Gastrocnemius medialis (tissue), 4 donors: Measurements from ENCODE around the gene WDR41. TPM values are rescaled to one million over a fixed set of nuclear protein-coding genes. Genes with fewer than 3 reads are reported as not detected.
"Not testable (repeated sequence)": the region's sequence is repeated elsewhere in the genome, so short reads cannot be mapped to it uniquely, and the experiment has no call there.

ENCODE experiments used
- ATAC-seq, 2 donors: fragments of 150-250 bp; one replicate each; pipeline ENCODE4 v1.9.1; 2016
- DNase-seq, 2 donors: peaks; one replicate each; pipeline ENCODE4 v3.0.0-alpha.2; 2019
- H3K27ac ChIP-seq, 4 donors: fragments of 200-600 bp; sonication (generic); 1 replicate in 1 of 4; 2 replicates in 3 of 4; pipeline ENCODE4 v1.5.1; 2016 to 2018; ENCODE audit warnings: mild to moderate bottlenecking in 2 of 4, moderate library complexity in 1 of 4
- H3K27me3 ChIP-seq, 3 donors: fragments of 200-600 bp; sonication (generic) in 2 of 3; 1 replicate in 1 of 3; 2 replicates in 2 of 3; pipeline versions ENCODE4 v1.5.1 to v1.6.0; 2016 to 2019; ENCODE audit warnings: mild to moderate bottlenecking in 1 of 3, moderate library complexity in 1 of 3
- H3K36me3 ChIP-seq, 2 donors: fragments of 200-600 bp; sonication (generic) in 1 of 2; one replicate each; pipeline ENCODE4 v1.5.1; 2017 to 2018
- H3K4me1 ChIP-seq, 2 donors: fragments of 200-600 bp; sonication (generic) in 1 of 2; one replicate each; pipeline ENCODE4 v1.5.1; 2016 to 2017; ENCODE audit warnings: mild to moderate bottlenecking in 2 of 2
- H3K4me3 ChIP-seq, 4 donors: fragments of 200-600 bp; sonication (generic) in 3 of 4; 1 replicate in 1 of 4; 2 replicates in 3 of 4; pipeline ENCODE4 v1.5.1; 2016 to 2019; ENCODE audit warnings: mild to moderate bottlenecking in 2 of 4
- H3K9me3 ChIP-seq, 3 donors: fragments of 200-600 bp; sonication (generic) in 2 of 3; 1 replicate in 1 of 3; 2 replicates in 2 of 3; pipeline ENCODE4 v1.5.1; 2016 to 2019
- POLR2A ChIP-seq, 2 donors: fragments of 450-650 bp; IDR thresholded peaks; one replicate each; pipeline ENCODE4 v1.6.1; 2017; ENCODE audit warnings: antibody characterized with exemption in 2 of 2, mild to moderate bottlenecking in 2 of 2, moderate library complexity in 2 of 2
- in situ Hi-C, 4 donors: fragments of 200-750 bp; cut with MboI; loops; one replicate each; pipeline versions ENCODE4 v1.15.0 to v1.8.0; 2017; ENCODE audit warnings: low sequenced_read_pairs in 4 of 4
- intact Hi-C: fragments of 100-400 bp; cut with DNase I; formaldehyde crosslinking; loops from one replicate; pipeline ENCODE4 v1.15.1; 2023; ENCODE audit warnings: low total_unique reads
- total RNA-seq, 4 donors: library from RNA; depleted of rRNA; stranded (reverse); fragments of >200 nt; gene quantifications; one replicate each; pipeline versions ENCODE4 v1.1.0 to v1.2.3, GENCODE V29; 2016
- TF ChIP-seq, protein P1 (sequence below), 5 experiments: fragments of 450-650 bp in 3 of 5; fragments of 200-600 bp in 2 of 5; sonication (generic) in 2 of 5; IDR thresholded peaks in 4 of 5; conservative IDR thresholded peaks in 1 of 5; 1 replicate in 4 of 5; 2 replicates in 1 of 5; pipeline ENCODE4 v1.5.1; 2016 to 2019; ENCODE audit warnings: antibody characterized with exemption in 5 of 5, mild to moderate bottlenecking in 3 of 5, moderate library complexity in 3 of 5

Gene WDR41
- total RNA-seq, 4 donors from 2014 or later = 16.3 to 30.6 (median 19.2) TPM

DNA sequence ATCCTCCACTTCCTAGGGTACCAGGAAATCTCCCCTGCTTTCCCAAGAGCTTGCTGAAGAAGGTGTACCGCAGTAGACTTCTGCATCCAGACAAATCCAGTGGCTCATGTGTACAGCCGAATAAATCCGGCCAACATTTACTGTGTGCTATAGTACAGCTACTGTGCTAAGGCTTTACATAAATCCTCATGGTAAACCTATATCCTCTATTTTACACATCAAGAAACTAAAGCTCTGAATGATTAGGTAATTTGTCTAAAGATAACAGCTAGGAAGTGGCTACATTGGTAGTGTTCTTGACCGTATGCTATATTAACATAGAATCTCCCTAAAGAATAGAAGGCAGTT lies 511 bp upstream of the WDR41 start:
- no peak for DNase-seq
- H3K9me3 ChIP-seq = no peaks in the 10 kb centered on the region
- H3K27ac ChIP-seq = peak overlapping the region; percentile 87 to 94 (median 89)
- in situ Hi-C loops (loop anchor here in 1 of 4 donors (25.0 kb wide), 1 partner anchor 355 kb away; no protein-coding TSS in a partner anchor), intact Hi-C loops (loop anchor here (1.0 to 5.0 kb wide), 4 partner anchors 285 to 462 kb away; partner anchors contain the start of genes AGGF1 and TBCA)
- H3K4me3 ChIP-seq = peak overlapping the region; percentile 73 to 82 (median 79)
- H3K4me1 ChIP-seq = peaks cover 0 to 4% of the 10 kb centered on the region in 2 donors
- no peak for TF ChIP-seq POLR2A (IDR thresholded peaks at IDR 0.05)
- TF ChIP-seq, protein P1, sequence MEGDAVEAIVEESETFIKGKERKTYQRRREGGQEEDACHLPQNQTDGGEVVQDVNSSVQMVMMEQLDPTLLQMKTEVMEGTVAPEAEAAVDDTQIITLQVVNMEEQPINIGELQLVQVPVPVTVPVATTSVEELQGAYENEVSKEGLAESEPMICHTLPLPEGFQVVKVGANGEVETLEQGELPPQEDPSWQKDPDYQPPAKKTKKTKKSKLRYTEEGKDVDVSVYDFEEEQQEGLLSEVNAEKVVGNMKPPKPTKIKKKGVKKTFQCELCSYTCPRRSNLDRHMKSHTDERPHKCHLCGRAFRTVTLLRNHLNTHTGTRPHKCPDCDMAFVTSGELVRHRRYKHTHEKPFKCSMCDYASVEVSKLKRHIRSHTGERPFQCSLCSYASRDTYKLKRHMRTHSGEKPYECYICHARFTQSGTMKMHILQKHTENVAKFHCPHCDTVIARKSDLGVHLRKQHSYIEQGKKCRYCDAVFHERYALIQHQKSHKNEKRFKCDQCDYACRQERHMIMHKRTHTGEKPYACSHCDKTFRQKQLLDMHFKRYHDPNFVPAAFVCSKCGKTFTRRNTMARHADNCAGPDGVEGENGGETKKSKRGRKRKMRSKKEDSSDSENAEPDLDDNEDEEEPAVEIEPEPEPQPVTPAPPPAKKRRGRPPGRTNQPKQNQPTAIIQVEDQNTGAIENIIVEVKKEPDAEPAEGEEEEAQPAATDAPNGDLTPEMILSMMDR (IDR thresholded peaks at IDR 0.05 in 4 of 5, conservative IDR thresholded peaks at IDR 0.05 in 1 of 5) = no peak
- ATAC-seq = peak; percentile 14 to 27
- no peaks in the 10 kb centered on the region for H3K36me3 ChIP-seq
- no peaks in the 10 kb centered on the region for H3K27me3 ChIP-seq

DNA sequence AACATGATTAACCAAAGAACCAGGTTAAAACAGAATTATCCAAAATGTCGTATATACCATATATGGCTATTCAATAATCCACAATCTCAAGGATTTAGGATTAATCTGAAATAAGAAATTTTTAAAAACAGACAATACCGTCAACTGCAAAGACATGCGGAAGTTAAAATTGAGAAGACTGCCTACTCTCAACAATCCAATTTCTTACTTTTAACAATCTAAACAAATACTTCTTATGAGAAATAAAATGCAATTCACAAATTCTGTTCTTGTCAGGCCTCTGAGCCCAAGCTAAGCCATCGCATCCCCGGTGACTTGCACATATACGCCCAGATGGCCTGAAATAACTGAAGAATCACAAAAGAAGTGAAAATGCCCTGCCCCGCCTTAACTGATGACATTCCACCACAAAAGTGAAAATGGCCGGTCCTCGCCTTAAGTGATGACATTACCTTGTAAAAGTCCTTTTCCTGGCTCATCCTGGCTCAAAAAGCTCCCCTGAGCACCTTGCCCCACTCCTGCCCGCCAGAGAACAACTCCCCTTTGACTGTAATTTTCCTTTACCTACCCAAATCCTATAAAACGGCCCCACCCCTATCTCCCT lies 1.3 kb downstream of the WDR41 start:
- DNase-seq, H3K4me1 ChIP-seq, H3K9me3 ChIP-seq, H3K27me3 ChIP-seq, ATAC-seq, H3K36me3 ChIP-seq: not testable (repeated sequence)
- H3K27ac ChIP-seq = peak overlapping the region; percentile 87 to 94 (median 89)
- in situ Hi-C loops (loop anchor here in 1 of 4 donors (25.0 kb wide), 1 partner anchor 354 kb away; no protein-coding TSS in a partner anchor), intact Hi-C loops (loop anchor here (5.0 kb wide), 1 partner anchor 286 kb away; the partner anchor contains the start of gene TBCA)
- H3K4me3 ChIP-seq = peak overlapping the region; percentile 73 to 82 (median 79)

DNA sequence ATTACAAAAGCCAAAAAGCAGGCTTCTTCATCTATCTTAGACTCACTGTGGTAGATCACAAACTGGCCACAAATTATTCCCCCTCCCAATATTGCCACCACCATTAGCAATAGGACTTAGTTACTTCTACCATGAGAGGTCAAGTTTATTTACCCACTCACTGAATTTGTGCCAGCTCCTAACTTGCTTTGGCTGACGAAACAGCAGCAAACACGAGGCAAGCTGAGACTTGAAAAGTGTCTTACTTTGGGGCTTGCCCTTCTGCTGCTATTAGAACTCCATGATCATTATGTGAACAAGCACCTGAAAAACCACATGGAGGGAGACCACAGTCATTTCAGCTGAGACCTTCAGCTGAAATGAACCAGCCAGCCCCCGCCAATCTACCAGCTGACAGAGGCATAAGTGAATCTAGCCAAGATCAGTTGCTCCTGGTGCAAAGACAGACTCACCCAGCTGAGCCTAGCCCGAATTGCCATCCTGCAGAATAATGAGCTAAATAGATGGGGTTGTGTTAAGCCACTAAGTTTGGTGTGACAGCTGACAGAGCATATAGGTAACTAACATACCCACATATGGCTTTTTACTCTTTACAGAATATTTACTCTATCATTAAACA lies 5.7 kb downstream of the WDR41 start:
- H3K27me3 ChIP-seq = no peaks in the 10 kb centered on the region
- no peaks in the 10 kb centered on the region for H3K9me3 ChIP-seq
- in situ Hi-C loops (loop anchor here in 2 of 4 donors (10.0 to 25.0 kb wide), 2 partner anchors 342 to 349 kb away; no protein-coding TSS in a partner anchor), intact Hi-C loops (no loop called here)
- TF ChIP-seq, protein P1 (IDR thresholded peaks at IDR 0.05 in 4 of 5, conservative IDR thresholded peaks at IDR 0.05 in 1 of 5) = no peak
- TF ChIP-seq POLR2A (IDR thresholded peaks at IDR 0.05) = no peak
- DNase-seq (no peak), ATAC-seq (no peak)
- no peak overlapping the region for H3K4me3 ChIP-seq
- H3K4me1 ChIP-seq = peaks cover 0 to 4% of the 10 kb centered on the region in 2 donors
- no peak overlapping the region for H3K27ac ChIP-seq
- H3K36me3 ChIP-seq = peaks cover 0 to 19% of the 10 kb centered on the region in 2 donors

DNA sequence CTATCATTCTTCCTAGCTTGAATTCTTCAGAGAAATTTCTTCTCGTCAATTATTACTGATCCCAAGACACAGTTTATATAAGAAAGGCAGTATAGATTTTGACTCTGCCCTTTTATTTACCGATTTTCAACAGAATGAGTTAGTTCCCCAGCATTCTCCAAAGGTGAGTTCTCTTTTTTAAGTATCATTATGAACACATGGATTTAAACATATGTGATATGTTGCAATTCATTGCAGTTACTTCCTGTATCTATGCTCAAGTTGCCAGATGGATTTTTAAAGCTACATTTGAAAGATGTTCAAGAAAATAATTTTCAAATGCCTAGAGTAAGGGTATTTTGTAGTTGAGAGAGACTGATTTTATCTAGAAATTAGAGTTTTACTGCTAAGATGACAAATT lies 8.4 kb downstream of the WDR41 start:
- no peak for TF ChIP-seq POLR2A (IDR thresholded peaks at IDR 0.05)
- TF ChIP-seq, protein P1 (IDR thresholded peaks at IDR 0.05 in 4 of 5, conservative IDR thresholded peaks at IDR 0.05 in 1 of 5) = no peak
- Histone ChIP-seq H3K4me1 (no peaks in the 10 kb centered on the region), H3K27ac (no peak overlapping the region), H3K36me3 (peaks cover 0 to 19% of the 10 kb centered on the region in 2 donors), H3K27me3 (no peaks in the 10 kb centered on the region), H3K4me3 (no peak overlapping the region), H3K9me3 (no peaks in the 10 kb centered on the region)
- intact Hi-C loops = no loop called here
- ATAC-seq (no peak), DNase-seq (no peak)
- in situ Hi-C loops = loop anchor here in 2 of 4 donors (10.0 to 25.0 kb wide), 2 partner anchors 339 to 346 kb away; no protein-coding TSS in a partner anchor

DNA sequence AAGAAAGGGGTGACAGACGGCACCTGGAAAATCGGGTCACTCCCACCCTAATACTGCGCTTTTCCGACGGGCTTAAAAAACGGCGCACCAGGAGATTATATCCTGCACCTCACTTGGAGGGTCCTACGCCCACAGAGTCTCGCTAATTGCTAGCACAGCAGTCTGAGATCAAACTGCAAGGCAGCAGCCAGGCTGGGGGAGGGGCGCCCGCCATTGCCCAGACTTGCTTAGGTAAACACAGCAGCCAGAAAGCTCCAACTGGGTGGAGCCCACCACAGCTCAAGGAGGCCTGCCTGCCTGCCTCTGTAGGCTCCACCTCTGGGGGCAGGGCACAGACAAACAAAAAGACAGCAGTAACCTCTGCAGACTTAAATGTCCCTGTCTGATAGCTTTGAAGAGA lies 17.1 kb downstream of the WDR41 start:
- DNase-seq, H3K4me1 ChIP-seq, intact Hi-C loops, H3K9me3 ChIP-seq, H3K36me3 ChIP-seq, H3K27me3 ChIP-seq, H3K27ac ChIP-seq, ATAC-seq, H3K4me3 ChIP-seq: not testable (repeated sequence)
- in situ Hi-C loops = loop anchor here in 1 of 4 donors (25.0 kb wide), 1 partner anchor 338 kb away; no protein-coding TSS in a partner anchor

DNA sequence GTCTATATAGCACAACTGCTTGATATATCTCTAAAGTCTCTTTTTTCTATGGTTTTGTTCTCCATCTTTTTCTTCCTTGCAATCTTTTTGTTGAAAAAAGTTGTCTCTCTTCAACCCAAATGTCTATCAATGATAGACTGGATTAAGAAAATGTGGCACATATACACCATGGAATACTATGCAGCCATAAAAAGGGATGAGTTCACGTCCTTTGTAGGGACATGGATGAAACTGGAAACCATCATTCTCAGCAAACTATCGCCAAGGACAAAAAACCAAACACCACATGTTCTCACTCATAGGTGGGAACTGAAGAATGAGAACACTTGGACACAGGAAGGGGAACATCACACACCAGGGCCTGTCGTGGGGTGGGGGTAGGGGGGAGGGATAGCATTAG lies 23.2 kb downstream of the WDR41 start:
- H3K27ac ChIP-seq, H3K9me3 ChIP-seq, H3K4me1 ChIP-seq, H3K27me3 ChIP-seq, ATAC-seq, H3K4me3 ChIP-seq, DNase-seq, in situ Hi-C loops, intact Hi-C loops, H3K36me3 ChIP-seq: not testable (repeated sequence)
